Measurements from ENCODE around the gene FPGS. TPM values are rescaled to one million over a fixed set of nuclear protein-coding genes. Genes with fewer than 3 reads are reported as not detected.

The FPGS gene
- total RNA-seq, 4 donors from 2014 or later = 87.1 to 167 (median 99.5) TPM

GRCh38 chr9:127758843-127759242 lies 43.8 kb upstream of the FPGS start:
- ATAC-seq (ENCODE audit: low FRiP score) (no peak), DNase-seq (ENCODE audit: low spot score) (no peak)
- TF ChIP-seq, protein P1, sequence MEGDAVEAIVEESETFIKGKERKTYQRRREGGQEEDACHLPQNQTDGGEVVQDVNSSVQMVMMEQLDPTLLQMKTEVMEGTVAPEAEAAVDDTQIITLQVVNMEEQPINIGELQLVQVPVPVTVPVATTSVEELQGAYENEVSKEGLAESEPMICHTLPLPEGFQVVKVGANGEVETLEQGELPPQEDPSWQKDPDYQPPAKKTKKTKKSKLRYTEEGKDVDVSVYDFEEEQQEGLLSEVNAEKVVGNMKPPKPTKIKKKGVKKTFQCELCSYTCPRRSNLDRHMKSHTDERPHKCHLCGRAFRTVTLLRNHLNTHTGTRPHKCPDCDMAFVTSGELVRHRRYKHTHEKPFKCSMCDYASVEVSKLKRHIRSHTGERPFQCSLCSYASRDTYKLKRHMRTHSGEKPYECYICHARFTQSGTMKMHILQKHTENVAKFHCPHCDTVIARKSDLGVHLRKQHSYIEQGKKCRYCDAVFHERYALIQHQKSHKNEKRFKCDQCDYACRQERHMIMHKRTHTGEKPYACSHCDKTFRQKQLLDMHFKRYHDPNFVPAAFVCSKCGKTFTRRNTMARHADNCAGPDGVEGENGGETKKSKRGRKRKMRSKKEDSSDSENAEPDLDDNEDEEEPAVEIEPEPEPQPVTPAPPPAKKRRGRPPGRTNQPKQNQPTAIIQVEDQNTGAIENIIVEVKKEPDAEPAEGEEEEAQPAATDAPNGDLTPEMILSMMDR (IDR thresholded peaks at IDR 0.05) = no peak

- TF ChIP-seq, protein P1 (IDR thresholded peaks at IDR 0.05) = no peak
- no peak for DNase-seq (ENCODE audit: low spot score)
- ATAC-seq (ENCODE audit: low FRiP score) = no peak
Observed at GRCh38 chr9:127761061-127761460, 41.6 kb upstream of the FPGS start.

- no peak for ATAC-seq (ENCODE audit: low FRiP score)
- TF ChIP-seq, protein P1 (IDR thresholded peaks at IDR 0.05) = no peak
Observed at GRCh38 chr9:127761491-127761956, 41.2 kb upstream of the FPGS start.

GRCh38 chr9:127762111-127762676 lies 40.5 kb upstream of the FPGS start:
- ATAC-seq (ENCODE audit: low FRiP score) (no peak), DNase-seq (ENCODE audit: low spot score) (no peak)
- TF ChIP-seq, protein P1 (IDR thresholded peaks at IDR 0.05) = no peak

More at GRCh38 chr9:127761491-127761956, 41.2 kb upstream of the FPGS start:
- DNase-seq (ENCODE audit: low spot score) = no peak

GRCh38 chr9:127763918-127764384 lies 38.7 kb upstream of the FPGS start:
- DNase-seq (ENCODE audit: low spot score) = no peak
- TF ChIP-seq, protein P1 (IDR thresholded peaks at IDR 0.05) = no peak
- ATAC-seq (ENCODE audit: low FRiP score) = peak; percentile 34

- TF ChIP-seq, protein P1 (IDR thresholded peaks at IDR 0.05) = no peak
- ATAC-seq (ENCODE audit: low FRiP score) = no peak
- no peak for DNase-seq (ENCODE audit: low spot score)
Observed at GRCh38 chr9:127765418-127765817, 37.3 kb upstream of the FPGS start.

DNA sequence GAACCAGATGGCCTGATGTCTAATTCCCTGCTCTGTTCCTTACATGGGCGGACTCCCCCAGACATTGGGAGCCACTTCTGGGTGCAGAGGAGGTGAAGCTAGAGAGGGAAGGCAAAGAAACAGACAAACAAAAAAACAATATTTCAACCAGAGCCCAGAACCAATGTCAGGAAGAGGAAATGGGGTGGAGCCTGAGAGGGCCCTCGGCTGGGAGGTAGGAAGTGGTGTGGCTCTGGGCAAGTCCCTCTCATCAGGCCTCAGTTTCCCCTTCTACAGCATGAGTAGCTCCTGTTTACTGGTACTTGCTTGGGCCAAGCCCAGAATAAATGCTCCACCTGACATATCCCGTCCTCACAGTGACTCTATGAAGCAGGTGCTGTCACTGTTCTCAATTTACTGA lies 35.3 kb upstream of the FPGS start:
- DNase-seq (ENCODE audit: low spot score) (no peak), ATAC-seq (ENCODE audit: low FRiP score) (no peak)
- TF ChIP-seq, protein P1 (IDR thresholded peaks at IDR 0.05) = no peak

Data from omental fat pad (tissue), 4 donors.